ENCODE measurements around the gene SPATA4.

SPATA4 gene

DNA sequence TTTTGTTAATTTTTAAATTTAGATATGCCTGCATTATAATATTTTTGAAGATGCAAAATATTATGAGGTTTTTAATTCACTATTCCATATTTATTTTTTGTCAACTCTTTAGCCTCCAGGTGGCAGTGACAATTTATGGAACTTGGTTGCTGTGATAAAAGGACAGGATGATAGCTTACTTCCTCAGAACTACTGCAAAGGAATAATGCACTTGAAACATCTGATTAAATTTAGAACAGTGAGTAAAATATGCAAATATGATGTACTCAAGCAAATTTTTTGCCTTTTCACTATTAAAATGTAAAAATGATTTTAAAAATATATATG, 45.1 kb downstream of the SPATA4 start:
- no peaks in the 10 kb centered on the region for H3K27me3 ChIP-seq (ENCODE audit: insufficient read depth, low read length)
- no peaks in the 10 kb centered on the region for H3K4me1 ChIP-seq (ENCODE audit: insufficient read depth, low read length, severe bottlenecking)
- H3K36me3 ChIP-seq (ENCODE audit: insufficient read depth, low read length): no peaks in the 10 kb centered on the region
- H3K9me3 ChIP-seq (ENCODE audit: low read length): no peaks in the 10 kb centered on the region
- no peak overlapping the region for H2AFZ ChIP-seq (ENCODE audit: low read length)
- no peaks in the 10 kb centered on the region for H3F3A ChIP-seq (ENCODE audit: insufficient read depth, low read length)
- H3K9me2 ChIP-seq (ENCODE audit: low read depth, low read length): no peaks in the 10 kb centered on the region
- no peaks in the 10 kb centered on the region for H4K20me1 ChIP-seq (ENCODE audit: insufficient read depth, low read length)
- H3K9ac ChIP-seq (ENCODE audit: low read length): no peak overlapping the region
- no peak overlapping the region for H3K4me3 ChIP-seq (ENCODE audit: low read depth, low read length, poor library complexity, severe bottlenecking)
- TF ChIP-seq EZH2 (IDR thresholded peaks at IDR 0.05; ENCODE audit: borderline replicate concordance, low read length): no peak
- TF ChIP-seq, protein P1, sequence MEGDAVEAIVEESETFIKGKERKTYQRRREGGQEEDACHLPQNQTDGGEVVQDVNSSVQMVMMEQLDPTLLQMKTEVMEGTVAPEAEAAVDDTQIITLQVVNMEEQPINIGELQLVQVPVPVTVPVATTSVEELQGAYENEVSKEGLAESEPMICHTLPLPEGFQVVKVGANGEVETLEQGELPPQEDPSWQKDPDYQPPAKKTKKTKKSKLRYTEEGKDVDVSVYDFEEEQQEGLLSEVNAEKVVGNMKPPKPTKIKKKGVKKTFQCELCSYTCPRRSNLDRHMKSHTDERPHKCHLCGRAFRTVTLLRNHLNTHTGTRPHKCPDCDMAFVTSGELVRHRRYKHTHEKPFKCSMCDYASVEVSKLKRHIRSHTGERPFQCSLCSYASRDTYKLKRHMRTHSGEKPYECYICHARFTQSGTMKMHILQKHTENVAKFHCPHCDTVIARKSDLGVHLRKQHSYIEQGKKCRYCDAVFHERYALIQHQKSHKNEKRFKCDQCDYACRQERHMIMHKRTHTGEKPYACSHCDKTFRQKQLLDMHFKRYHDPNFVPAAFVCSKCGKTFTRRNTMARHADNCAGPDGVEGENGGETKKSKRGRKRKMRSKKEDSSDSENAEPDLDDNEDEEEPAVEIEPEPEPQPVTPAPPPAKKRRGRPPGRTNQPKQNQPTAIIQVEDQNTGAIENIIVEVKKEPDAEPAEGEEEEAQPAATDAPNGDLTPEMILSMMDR (IDR thresholded peaks at IDR 0.05; ENCODE audit: low read length): peak; percentile 31; the same call in 1 of the 2 replicates
- no peak overlapping the region for H3K27ac ChIP-seq (ENCODE audit: low read depth, low read length, poor library complexity, severe bottlenecking)
- H3K79me2 ChIP-seq (ENCODE audit: insufficient read depth, low read length): no peaks in the 10 kb centered on the region
- no peak overlapping the region for H3K4me2 ChIP-seq (ENCODE audit: low read length)

- H3K79me2 ChIP-seq (ENCODE audit: insufficient read depth, low read length): no peaks in the 10 kb centered on the region
- no peak overlapping the region for H2AFZ ChIP-seq (ENCODE audit: low read length)
- H3K4me3 ChIP-seq (ENCODE audit: low read depth, low read length, poor library complexity, severe bottlenecking): no peak overlapping the region
- no peaks in the 10 kb centered on the region for H3F3A ChIP-seq (ENCODE audit: insufficient read depth, low read length)
- no peaks in the 10 kb centered on the region for H3K36me3 ChIP-seq (ENCODE audit: insufficient read depth, low read length)
- TF ChIP-seq, protein P1 (IDR thresholded peaks at IDR 0.05; ENCODE audit: low read length): no peak
- no peak for TF ChIP-seq EZH2 (IDR thresholded peaks at IDR 0.05; ENCODE audit: borderline replicate concordance, low read length)
- no peaks in the 10 kb centered on the region for H3K4me1 ChIP-seq (ENCODE audit: insufficient read depth, low read length, severe bottlenecking)
- no peak overlapping the region for H3K27ac ChIP-seq (ENCODE audit: low read depth, low read length, poor library complexity, severe bottlenecking)
- H3K27me3 ChIP-seq (ENCODE audit: insufficient read depth, low read length): no peaks in the 10 kb centered on the region
- H3K9me2 ChIP-seq (ENCODE audit: low read depth, low read length): no peaks in the 10 kb centered on the region
- H4K20me1 ChIP-seq (ENCODE audit: insufficient read depth, low read length): no peaks in the 10 kb centered on the region
- no peak overlapping the region for H3K4me2 ChIP-seq (ENCODE audit: low read length)
- H3K9me3 ChIP-seq (ENCODE audit: low read length): no peaks in the 10 kb centered on the region
- H3K9ac ChIP-seq (ENCODE audit: low read length): no peak overlapping the region
Observed at GRCh38 chr4:176149680-176150355, 45.6 kb downstream of the SPATA4 start.

- no peaks in the 10 kb centered on the region for H3K36me3 ChIP-seq (ENCODE audit: insufficient read depth, low read length)
- no peaks in the 10 kb centered on the region for H4K20me1 ChIP-seq (ENCODE audit: insufficient read depth, low read length)
- H2AFZ ChIP-seq (ENCODE audit: low read length): no peak overlapping the region
- H3K9me2 ChIP-seq (ENCODE audit: low read depth, low read length): no peaks in the 10 kb centered on the region
- no peak overlapping the region for H3K27ac ChIP-seq (ENCODE audit: low read depth, low read length, poor library complexity, severe bottlenecking)
- H3F3A ChIP-seq (ENCODE audit: insufficient read depth, low read length): no peaks in the 10 kb centered on the region
- no peaks in the 10 kb centered on the region for H3K79me2 ChIP-seq (ENCODE audit: insufficient read depth, low read length)
- H3K4me1 ChIP-seq (ENCODE audit: insufficient read depth, low read length, severe bottlenecking): no peaks in the 10 kb centered on the region
- H3K9ac ChIP-seq (ENCODE audit: low read length): no peak overlapping the region
- TF ChIP-seq EZH2 (IDR thresholded peaks at IDR 0.05; ENCODE audit: borderline replicate concordance, low read length): no peak
- TF ChIP-seq, protein P1 (IDR thresholded peaks at IDR 0.05; ENCODE audit: low read length): no peak
- H3K9me3 ChIP-seq (ENCODE audit: low read length): no peaks in the 10 kb centered on the region
- H3K4me2 ChIP-seq (ENCODE audit: low read length): no peak overlapping the region
- H3K27me3 ChIP-seq (ENCODE audit: insufficient read depth, low read length): no peaks in the 10 kb centered on the region
- H3K4me3 ChIP-seq (ENCODE audit: low read depth, low read length, poor library complexity, severe bottlenecking): no peak overlapping the region
Observed at GRCh38 chr4:176142253-176142652, 53.1 kb downstream of the SPATA4 start.

All from OCI-LY1 (cell line).